ENCODE results near the gene PTTG1IP.
"Not testable (repeated sequence)": the region's sequence is repeated elsewhere in the genome, so short reads cannot be mapped to it uniquely, and the experiment has no call there.

The PTTG1IP gene

GRCh38 chr21:44881198-44881872 is 7.8 kb upstream of the PTTG1IP start:
- Histone ChIP-seq H3K27me3 (ENCODE audit: control insufficient read depth in 1 of 2, insufficient read depth in 2 of 2, low read length in 2 of 2) (no peaks in the 10 kb centered on the region), H3K9me3 (ENCODE audit: control insufficient read depth in 1 of 2, low read length in 2 of 2) (no peaks in the 10 kb centered on the region), H3K27ac (ENCODE audit: low read depth, low read length) (no peak overlapping the region), H3K4me1 (ENCODE audit: control insufficient read depth in 1 of 2, insufficient read depth in 2 of 2, low read length in 2 of 2) (peaks cover 14 to 22% of the 10 kb centered on the region in 2 donors), H3K9ac (ENCODE audit: low read depth in 1 of 2, low read length in 2 of 2) (no peak overlapping the region), H3K4me3 (ENCODE audit: low read depth in 1 of 2, low read length in 2 of 2) (no peak overlapping the region), H3K36me3 (ENCODE audit: control insufficient read depth in 1 of 2, insufficient read depth in 2 of 2, low read length in 2 of 2) (no peaks in the 10 kb centered on the region)

DNA sequence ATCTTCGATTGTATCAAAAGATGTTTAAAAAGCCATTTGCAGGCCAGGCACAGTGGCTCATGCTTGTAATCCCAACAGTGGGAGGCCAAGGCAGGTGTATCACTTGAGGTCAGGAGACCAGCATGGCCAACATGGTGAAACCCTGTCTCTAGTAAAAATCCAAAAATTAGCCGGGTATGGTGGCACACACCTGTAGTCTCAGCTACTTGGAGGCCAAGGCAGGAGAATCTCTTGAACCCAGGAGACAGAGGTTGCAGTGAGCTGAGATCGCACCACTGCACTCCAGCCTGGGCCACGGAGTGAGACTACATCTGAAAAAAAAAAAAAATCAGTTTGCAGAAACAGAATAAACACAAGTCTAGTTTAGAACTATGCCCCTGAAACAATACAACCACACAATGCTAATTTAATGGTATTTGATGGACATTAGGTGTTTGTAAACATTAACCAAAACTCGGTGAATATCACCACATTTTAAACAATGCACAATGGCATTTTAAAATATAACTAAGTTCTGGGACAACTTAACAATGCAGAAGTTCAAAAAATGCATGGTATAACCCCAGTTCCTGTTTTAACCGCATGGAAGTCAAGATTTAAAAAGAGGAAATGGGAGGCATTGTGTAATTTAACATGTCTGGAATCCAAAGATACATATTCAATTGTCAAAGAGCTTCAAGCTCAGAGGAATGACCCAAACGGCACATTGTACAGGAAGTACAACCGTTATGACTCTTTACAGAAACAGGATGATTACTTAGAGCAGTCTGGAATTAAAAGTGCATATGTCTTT is 7.1 kb upstream of the PTTG1IP start:
- H3K36me3 ChIP-seq (ENCODE audit: control insufficient read depth in 1 of 2, insufficient read depth in 2 of 2, low read length in 2 of 2): no peaks in the 10 kb centered on the region
- H3K27me3 ChIP-seq (ENCODE audit: control insufficient read depth in 1 of 2, insufficient read depth in 2 of 2, low read length in 2 of 2): no peaks in the 10 kb centered on the region
- H3K27ac ChIP-seq (ENCODE audit: low read depth, low read length): no peak overlapping the region
- no peak overlapping the region for H3K9ac ChIP-seq (ENCODE audit: low read depth in 1 of 2, low read length in 2 of 2)
- no peaks in the 10 kb centered on the region for H3K9me3 ChIP-seq (ENCODE audit: control insufficient read depth in 1 of 2, low read length in 2 of 2)
- peaks cover 14 to 26% of the 10 kb centered on the region in 2 donors for H3K4me1 ChIP-seq (ENCODE audit: control insufficient read depth in 1 of 2, insufficient read depth in 2 of 2, low read length in 2 of 2)
- no peak overlapping the region for H3K4me3 ChIP-seq (ENCODE audit: low read depth in 1 of 2, low read length in 2 of 2)

- H3K9ac ChIP-seq (ENCODE audit: low read depth in 1 of 2, low read length in 2 of 2); H3K36me3 ChIP-seq (ENCODE audit: control insufficient read depth in 1 of 2, insufficient read depth in 2 of 2, low read length in 2 of 2); H3K4me3 ChIP-seq (ENCODE audit: low read depth in 1 of 2, low read length in 2 of 2); H3K27ac ChIP-seq (ENCODE audit: low read depth, low read length); H3K27me3 ChIP-seq (ENCODE audit: control insufficient read depth in 1 of 2, insufficient read depth in 2 of 2, low read length in 2 of 2); H3K9me3 ChIP-seq (ENCODE audit: control insufficient read depth in 1 of 2, low read length in 2 of 2): not testable (repeated sequence)
- peaks cover 14 to 40% of the 10 kb centered on the region in 2 donors for H3K4me1 ChIP-seq (ENCODE audit: control insufficient read depth in 1 of 2, insufficient read depth in 2 of 2, low read length in 2 of 2)
These were observed 5.7 kb upstream of the PTTG1IP start for GRCh38 chr21:44879238-44879637.

DNA sequence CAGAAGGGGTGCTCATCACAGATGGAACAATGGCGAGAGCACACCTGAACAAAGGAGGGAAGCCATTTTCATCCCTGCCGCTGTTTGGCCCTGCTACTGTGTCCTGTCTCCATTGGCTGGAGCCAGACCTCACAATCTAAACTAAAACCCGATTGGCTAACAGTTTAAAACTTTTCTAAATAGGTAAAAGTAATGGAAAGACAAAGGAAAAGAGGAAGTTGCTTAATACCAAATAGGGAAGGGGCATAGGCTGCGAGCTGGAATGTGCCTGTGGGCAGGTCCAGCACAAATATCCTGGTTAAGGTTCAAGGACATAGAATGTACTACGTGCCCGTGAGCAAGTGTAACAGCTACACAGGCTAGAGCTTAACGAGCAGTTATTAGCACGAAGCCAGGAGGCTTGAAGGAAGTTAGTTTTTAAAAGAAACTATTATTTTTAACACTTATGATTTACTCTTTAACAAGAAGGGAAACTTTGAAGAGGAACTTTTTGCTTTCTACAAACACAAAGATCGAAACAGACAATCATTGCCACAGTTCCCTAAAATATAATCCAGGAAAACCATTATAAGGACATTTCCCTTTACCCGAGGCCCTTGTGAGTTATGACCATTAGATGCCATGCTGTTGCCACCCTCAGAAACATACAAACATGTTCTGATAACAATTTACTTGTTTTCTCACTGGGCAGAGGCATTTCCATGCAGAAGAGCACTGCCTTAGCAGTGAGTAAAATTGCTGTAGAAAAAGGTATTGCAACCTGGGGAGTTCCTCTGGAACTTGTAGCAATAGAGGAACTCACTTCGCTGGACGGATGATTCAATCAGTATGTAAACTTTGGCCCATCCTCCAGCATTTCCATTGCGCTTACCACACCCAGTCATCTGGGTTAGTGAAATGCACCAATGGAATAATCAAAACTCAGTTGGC is 4.8 kb upstream of the PTTG1IP start:
- Histone ChIP-seq H3K27me3 (ENCODE audit: control insufficient read depth in 1 of 2, insufficient read depth in 2 of 2, low read length in 2 of 2) (no peaks in the 10 kb centered on the region), H3K9me3 (ENCODE audit: control insufficient read depth in 1 of 2, low read length in 2 of 2) (no peaks in the 10 kb centered on the region), H3K4me1 (ENCODE audit: control insufficient read depth in 1 of 2, insufficient read depth in 2 of 2, low read length in 2 of 2) (peaks cover 14 to 41% of the 10 kb centered on the region in 2 donors), H3K4me3 (ENCODE audit: low read depth in 1 of 2, low read length in 2 of 2) (no peak overlapping the region), H3K27ac (ENCODE audit: low read depth, low read length) (no peak overlapping the region), H3K36me3 (ENCODE audit: control insufficient read depth in 1 of 2, insufficient read depth in 2 of 2, low read length in 2 of 2) (no peaks in the 10 kb centered on the region), H3K9ac (ENCODE audit: low read depth in 1 of 2, low read length in 2 of 2) (no peak overlapping the region)

DNA sequence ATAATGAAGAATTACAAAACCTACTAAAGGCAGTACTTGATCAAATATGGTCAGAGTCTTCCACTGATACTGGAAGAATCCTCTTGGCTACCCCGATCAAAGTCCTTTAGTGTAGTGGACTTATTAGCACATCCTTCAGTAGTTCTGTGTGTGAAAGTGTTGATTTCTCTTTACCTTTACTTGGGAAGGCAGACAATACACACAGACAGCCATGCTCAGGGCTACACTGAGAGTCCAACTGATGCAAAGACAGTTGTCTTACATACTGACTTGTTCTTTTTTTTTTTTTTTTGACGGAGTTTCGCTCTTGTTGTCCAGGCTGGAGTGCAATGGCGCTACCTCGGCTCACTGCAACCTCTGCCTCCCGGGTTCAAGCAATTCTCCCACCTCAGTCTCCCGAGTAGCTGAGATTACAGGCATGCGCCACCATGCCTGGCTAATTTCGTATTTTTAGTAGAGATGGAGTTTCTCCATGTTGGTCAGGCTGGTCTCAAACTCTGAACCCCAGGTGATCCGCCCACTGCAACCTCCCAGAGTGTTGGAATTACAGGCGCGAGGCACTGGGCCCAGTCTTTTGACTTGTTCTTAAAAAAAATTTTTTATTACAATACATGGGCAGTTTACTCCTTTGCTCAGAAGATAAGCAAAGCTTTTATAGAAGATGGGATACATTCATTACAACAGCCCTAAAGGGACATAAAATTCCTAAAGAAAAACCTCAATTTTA is 3.5 kb upstream of the PTTG1IP start:
- Histone ChIP-seq H3K4me1 (ENCODE audit: control insufficient read depth in 1 of 2, insufficient read depth in 2 of 2, low read length in 2 of 2) (peaks cover 18 to 40% of the 10 kb centered on the region in 2 donors), H3K4me3 (ENCODE audit: low read depth in 1 of 2, low read length in 2 of 2) (no peak overlapping the region), H3K27ac (ENCODE audit: low read depth, low read length) (no peak overlapping the region), H3K27me3 (ENCODE audit: control insufficient read depth in 1 of 2, insufficient read depth in 2 of 2, low read length in 2 of 2) (no peaks in the 10 kb centered on the region), H3K36me3 (ENCODE audit: control insufficient read depth in 1 of 2, insufficient read depth in 2 of 2, low read length in 2 of 2) (no peaks in the 10 kb centered on the region), H3K9me3 (ENCODE audit: control insufficient read depth in 1 of 2, low read length in 2 of 2) (no peaks in the 10 kb centered on the region), H3K9ac (ENCODE audit: low read depth in 1 of 2, low read length in 2 of 2) (no peak overlapping the region)

DNA sequence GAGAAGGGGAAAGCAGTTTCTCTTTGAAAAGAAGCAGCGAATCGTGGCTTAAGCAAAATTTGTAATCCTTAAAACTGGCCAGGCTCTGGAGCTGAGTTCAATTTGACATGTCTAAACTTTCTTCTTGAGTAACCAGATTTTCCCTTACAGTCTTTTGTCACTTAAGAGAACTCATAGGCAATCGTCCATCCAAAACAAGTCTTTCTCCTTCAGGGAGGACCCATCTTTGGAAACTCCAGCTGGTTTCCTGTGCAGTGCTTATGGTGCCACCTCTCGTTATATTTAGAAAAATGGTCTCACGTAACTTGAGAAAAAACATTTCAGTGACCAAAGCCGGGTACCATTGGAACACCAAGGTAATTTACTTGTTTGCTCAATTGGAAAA is 1.8 kb upstream of the PTTG1IP start:
- Histone ChIP-seq H3K9ac (ENCODE audit: low read depth in 1 of 2, low read length in 2 of 2) (peak overlapping the region; percentile 70 to 88), H3K27ac (ENCODE audit: low read depth, low read length) (peak overlapping the region; percentile 84), H3K9me3 (ENCODE audit: control insufficient read depth in 1 of 2, low read length in 2 of 2) (no peaks in the 10 kb centered on the region), H3K4me3 (ENCODE audit: low read depth in 1 of 2, low read length in 2 of 2) (peak overlapping the region; percentile 65 to 67), H3K36me3 (ENCODE audit: control insufficient read depth in 1 of 2, insufficient read depth in 2 of 2, low read length in 2 of 2) (no peaks in the 10 kb centered on the region), H3K27me3 (ENCODE audit: control insufficient read depth in 1 of 2, insufficient read depth in 2 of 2, low read length in 2 of 2) (no peaks in the 10 kb centered on the region), H3K4me1 (ENCODE audit: control insufficient read depth in 1 of 2, insufficient read depth in 2 of 2, low read length in 2 of 2) (peaks cover 28 to 52% of the 10 kb centered on the region in 2 donors)

- H3K27me3 ChIP-seq (ENCODE audit: control insufficient read depth in 1 of 2, insufficient read depth in 2 of 2, low read length in 2 of 2): no peaks in the 10 kb centered on the region
- H3K9ac ChIP-seq (ENCODE audit: low read depth in 1 of 2, low read length in 2 of 2): peak overlapping the region; percentile 70 to 88
- peak overlapping the region; percentile 84 for H3K27ac ChIP-seq (ENCODE audit: low read depth, low read length)
- H3K9me3 ChIP-seq (ENCODE audit: control insufficient read depth in 1 of 2, low read length in 2 of 2): no peaks in the 10 kb centered on the region
- peak overlapping the region; percentile 65 to 67 for H3K4me3 ChIP-seq (ENCODE audit: low read depth in 1 of 2, low read length in 2 of 2)
- no peaks in the 10 kb centered on the region for H3K36me3 ChIP-seq (ENCODE audit: control insufficient read depth in 1 of 2, insufficient read depth in 2 of 2, low read length in 2 of 2)
- H3K4me1 ChIP-seq (ENCODE audit: control insufficient read depth in 1 of 2, insufficient read depth in 2 of 2, low read length in 2 of 2): peaks cover 32 to 57% of the 10 kb centered on the region in 2 donors
These were observed 1.2 kb upstream of the PTTG1IP start for GRCh38 chr21:44874497-44875315.

GRCh38 chr21:44874240-44874496 is 678 bp upstream of the PTTG1IP start:
- Histone ChIP-seq H3K36me3 (ENCODE audit: control insufficient read depth in 1 of 2, insufficient read depth in 2 of 2, low read length in 2 of 2) (no peaks in the 10 kb centered on the region), H3K9me3 (ENCODE audit: control insufficient read depth in 1 of 2, low read length in 2 of 2) (no peaks in the 10 kb centered on the region), H3K27me3 (ENCODE audit: control insufficient read depth in 1 of 2, insufficient read depth in 2 of 2, low read length in 2 of 2) (no peaks in the 10 kb centered on the region), H3K4me1 (ENCODE audit: control insufficient read depth in 1 of 2, insufficient read depth in 2 of 2, low read length in 2 of 2) (peaks cover 34 to 61% of the 10 kb centered on the region in 2 donors), H3K9ac (ENCODE audit: low read depth in 1 of 2, low read length in 2 of 2) (peak overlapping the region; percentile 70 to 88), H3K27ac (ENCODE audit: low read depth, low read length) (peak overlapping the region; percentile 84), H3K4me3 (ENCODE audit: low read depth in 1 of 2, low read length in 2 of 2) (peak overlapping the region; percentile 65 to 67)

- peaks cover 36 to 67% of the 10 kb centered on the region in 2 donors for H3K4me1 ChIP-seq (ENCODE audit: control insufficient read depth in 1 of 2, insufficient read depth in 2 of 2, low read length in 2 of 2)
- no peaks in the 10 kb centered on the region for H3K9me3 ChIP-seq (ENCODE audit: control insufficient read depth in 1 of 2, low read length in 2 of 2)
- no peaks in the 10 kb centered on the region for H3K36me3 ChIP-seq (ENCODE audit: control insufficient read depth in 1 of 2, insufficient read depth in 2 of 2, low read length in 2 of 2)
- H3K27ac ChIP-seq (ENCODE audit: low read depth, low read length): peak overlapping the region; percentile 71
- no peaks in the 10 kb centered on the region for H3K27me3 ChIP-seq (ENCODE audit: control insufficient read depth in 1 of 2, insufficient read depth in 2 of 2, low read length in 2 of 2)
- peak overlapping the region; percentile 76 to 86 for H3K9ac ChIP-seq (ENCODE audit: low read depth in 1 of 2, low read length in 2 of 2)
- H3K4me3 ChIP-seq (ENCODE audit: low read depth in 1 of 2, low read length in 2 of 2): peak overlapping the region; percentile 80 to 91
These were observed 688 bp downstream of the PTTG1IP start for GRCh38 chr21:44872649-44873355.

All from duodenal mucosa (tissue), 2 donors.